Hypothalamus (tissue), 51 donors: ENCODE results near the gene NIPAL3.
A peak's percentile ranks its signal among the peaks of the same experiment; 100 is the strongest.
"Not testable (repeated sequence)": the region's sequence is repeated elsewhere in the genome, so short reads cannot be mapped to it uniquely, and the experiment has no call there.

Experiments used
- DNase-seq, 51 donors: peaks; one replicate each; lab custom pipeline; 2025; lab: John Stamatoyannopoulos, UW

NIPAL3 gene

DNA sequence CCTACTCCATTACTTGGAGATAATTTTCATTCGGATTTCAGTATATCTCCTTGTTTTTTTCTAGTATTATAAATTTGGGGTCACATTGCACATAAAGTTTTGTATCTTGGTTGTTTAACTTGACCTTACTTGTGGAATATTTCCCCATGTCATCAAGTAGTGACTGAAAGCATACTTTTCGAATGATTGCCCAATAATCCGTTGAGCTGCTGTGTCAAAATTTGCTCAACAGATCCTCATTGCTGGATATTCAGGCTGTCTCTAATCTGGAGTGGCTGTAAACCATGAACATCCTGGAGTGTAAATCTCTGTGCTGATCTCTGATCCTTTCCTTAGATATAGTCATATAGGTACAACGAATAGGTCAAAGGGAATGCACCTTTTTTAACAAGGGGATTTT is 4.9 kb downstream of the NIPAL3 start:
- no peak for DNase-seq

DNA sequence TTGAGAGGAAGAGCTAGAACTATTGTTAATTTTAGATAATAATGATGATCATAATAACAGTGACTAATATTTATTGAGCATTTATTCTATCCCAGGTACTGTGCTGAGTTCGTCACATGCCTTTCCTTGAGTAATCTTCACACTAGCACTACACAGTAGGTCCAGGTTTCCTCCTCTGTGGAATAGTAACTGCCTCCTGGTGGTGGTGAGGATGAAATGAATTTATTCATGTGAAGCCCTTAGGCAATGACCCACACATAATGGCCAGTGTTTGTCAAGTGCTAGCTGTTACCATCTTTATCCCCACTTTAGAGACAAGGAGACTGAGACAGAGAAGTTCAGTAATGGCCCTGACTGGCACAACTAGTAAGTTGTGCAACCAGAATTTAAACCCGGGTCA is 5.9 kb downstream of the NIPAL3 start:
- no peak for DNase-seq

DNA sequence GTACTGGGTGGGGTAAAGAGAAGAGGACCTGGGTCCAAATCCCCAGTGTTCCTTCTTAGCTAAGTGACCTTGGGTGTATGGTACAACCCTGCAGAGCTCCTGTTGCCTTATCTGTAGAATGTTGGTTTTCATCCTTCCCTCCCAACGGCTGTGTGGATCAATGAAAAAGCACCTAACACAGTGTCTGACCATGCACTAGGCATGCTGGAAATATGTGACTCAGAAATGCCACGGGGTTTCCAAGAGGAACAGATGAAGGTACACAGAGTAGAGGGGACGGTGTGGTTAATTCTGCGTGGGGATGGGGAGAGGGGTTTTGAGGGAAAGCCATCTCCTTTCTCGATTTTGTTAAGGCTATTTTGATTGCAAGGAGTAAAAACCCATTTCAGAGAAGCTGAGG is 8.6 kb downstream of the NIPAL3 start:
- no peak for DNase-seq

DNA sequence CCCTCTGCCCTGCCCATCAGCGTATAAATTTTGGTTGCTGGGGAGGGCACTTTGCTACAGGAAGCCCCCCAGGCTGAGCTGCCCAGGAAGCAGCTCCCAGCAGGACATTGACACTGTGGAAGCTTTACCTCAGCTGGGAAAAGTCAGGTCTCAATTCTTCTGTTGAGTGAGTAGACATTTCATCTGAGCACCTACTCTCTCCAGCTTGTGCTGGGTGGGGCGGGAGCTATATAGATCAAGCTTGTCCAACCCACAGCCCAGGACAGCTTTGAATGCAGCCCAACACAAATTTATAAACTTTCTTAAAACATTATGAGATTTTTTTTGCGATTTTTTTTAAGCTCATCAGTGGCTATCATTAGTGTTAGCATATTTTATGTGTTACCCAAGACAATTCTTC is 9.4 kb downstream of the NIPAL3 start:
- DNase-seq, result no peak

DNA sequence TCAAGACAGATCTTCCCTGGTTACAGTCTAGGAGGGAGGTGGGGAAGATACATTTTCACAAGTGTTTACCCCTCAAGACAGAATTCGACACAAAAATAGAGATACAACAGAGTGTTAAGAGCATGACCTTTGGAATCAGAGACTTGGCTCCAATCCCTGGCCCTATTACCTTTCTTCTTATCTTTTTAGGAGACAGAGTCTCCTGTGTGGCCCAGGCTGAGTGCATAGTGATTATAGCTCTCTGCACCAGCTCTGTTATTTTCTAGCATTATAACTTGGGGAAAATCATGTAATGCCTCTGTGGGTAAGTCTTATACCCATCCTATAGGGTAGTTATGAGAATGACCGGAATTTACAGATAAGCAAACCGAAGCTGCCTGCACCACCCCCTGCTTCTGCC is 9.8 kb downstream of the NIPAL3 start:
- no peak for DNase-seq

DNA sequence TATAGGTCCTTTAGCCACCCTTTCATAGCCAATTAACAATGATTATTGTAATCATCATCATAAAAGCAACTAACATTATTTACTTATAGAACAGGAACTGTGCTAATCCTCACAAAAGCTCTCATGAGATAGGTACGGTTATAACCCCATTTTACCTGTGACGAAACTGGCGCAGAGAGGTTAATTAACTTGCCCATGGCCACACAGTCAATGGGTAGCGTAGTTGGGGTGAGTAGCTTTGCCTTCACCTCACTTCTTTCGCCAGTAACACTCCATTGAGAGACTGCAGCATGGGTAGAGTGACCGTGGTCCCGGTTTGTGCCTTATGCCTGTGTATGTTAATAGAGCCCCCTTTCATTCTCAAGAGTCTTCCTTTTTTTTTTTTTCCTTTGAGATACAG is 10.3 kb downstream of the NIPAL3 start:
- no peak for DNase-seq

DNA sequence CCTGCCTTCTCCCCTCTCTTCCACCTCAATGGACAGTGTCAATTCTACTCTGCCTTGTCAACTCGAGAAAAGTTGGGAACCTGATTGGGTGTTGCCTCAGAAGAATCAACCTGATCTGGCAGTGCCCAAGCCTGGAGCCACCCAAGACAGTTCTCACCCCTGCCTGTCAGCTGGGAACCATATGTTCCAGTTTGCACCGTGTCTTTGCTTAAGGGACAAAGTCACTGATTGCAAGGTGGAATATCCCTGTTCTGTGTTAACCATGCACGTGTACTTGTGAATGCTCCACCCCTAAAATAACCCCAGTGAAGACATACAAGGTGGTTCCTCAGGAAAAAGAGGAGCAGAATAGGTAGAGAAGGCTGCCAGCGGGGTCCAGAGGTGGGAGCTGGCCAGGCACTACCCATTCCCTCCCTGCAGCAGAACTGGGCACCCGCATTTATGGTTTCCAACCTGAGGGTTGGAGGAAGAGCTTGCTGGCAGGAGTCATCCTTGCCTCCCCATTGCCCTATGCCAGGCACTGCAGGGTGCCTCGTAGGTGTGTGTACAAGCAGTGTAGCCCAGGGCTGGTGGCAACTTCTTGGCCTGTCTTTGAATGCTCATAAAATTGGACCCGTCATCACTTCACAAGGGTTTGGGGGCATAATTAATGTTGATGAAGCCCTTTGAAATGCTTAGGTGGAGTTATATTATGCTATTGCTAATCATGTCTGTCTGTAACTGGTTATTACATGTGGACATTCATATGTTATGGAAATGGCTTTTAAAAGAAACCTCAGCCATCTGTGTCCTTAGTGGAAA is 11.3 kb downstream of the NIPAL3 start:
- DNase-seq, result no peak

DNA sequence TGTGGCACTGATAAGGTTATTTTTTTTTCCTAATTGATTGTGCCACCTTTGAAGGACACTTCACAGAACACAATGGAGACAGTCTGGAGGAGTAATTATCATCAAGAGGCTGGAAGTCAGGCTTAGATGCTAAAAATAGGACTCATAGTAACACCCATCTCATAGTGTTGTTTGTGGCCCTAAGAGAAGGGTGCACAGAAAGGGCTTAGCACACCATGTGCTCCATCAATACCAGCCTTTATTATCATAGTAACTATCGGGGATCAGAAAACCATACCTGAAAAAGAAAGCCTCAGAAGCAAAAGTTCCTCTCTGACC is 11.9 kb downstream of the NIPAL3 start:
- no peak for DNase-seq

DNA sequence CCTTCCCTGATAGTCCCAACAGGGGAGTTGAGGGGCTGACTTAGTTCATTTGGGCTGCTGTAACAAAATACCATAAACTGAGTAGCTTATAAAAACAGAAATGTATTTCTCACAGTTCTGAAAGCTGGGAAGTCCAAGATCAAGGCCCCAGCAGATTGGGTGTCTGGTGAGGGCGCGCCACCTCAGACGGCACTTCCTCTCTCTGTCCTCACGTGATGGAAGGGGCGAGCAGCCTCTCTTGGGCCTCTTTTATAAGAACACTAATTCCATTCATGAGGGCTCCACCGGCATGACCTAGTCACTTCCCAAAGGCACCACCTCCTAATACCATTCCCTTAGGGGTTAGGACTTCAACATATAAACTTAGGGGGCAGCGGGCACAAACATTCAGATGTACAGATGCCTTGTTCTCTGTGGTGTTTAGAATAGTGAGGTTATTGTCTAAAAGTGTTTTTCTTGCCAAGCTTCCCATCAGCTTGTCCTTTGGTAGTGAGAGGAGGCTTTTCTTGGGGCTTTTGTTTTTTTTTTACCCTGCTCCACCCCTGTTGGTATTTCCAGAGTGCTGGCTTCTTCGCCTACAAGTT is 20.3 kb downstream of the NIPAL3 start:
- peak in 6 of 51 donors; percentile 9 to 77 (median 34) for DNase-seq

DNA sequence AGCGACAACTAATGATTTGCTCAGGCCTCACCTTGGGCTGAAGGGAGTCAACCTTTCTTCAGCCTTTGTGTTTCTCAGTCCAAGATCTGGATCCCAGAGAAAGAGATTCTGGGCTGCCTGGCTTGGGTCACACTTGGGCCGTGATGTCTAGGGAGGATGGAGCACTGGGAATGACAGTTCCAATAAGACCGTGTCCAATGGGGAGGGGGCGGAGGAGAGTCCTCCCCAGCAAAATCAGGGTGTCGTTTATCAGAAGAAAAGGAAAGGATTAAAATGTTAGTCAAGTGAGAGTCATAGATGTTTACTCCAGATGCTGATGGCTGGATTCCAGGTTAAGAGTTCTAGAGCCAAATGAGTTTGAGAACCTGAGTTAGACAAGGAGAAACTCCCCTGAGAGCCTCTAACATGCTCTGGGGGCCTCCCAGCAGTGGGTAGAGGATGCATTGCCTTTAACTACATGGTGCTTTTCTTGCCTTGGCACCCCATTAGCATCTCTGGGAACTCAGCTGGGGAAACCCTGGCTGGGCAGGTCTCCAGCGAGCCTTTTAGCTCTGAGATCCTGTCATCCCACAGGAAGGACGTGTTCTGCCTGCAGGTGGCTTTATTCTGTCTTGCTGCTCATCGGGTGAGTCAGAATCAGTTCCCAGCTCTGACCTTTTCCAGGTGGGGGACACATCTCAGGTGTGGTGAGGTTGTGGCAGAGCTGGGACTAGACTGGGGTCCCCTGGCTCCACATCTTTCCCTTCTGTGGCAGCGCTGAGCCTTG is 22.2 kb downstream of the NIPAL3 start:
- peak in 1 of 51 donors; percentile 48 for DNase-seq

DNA sequence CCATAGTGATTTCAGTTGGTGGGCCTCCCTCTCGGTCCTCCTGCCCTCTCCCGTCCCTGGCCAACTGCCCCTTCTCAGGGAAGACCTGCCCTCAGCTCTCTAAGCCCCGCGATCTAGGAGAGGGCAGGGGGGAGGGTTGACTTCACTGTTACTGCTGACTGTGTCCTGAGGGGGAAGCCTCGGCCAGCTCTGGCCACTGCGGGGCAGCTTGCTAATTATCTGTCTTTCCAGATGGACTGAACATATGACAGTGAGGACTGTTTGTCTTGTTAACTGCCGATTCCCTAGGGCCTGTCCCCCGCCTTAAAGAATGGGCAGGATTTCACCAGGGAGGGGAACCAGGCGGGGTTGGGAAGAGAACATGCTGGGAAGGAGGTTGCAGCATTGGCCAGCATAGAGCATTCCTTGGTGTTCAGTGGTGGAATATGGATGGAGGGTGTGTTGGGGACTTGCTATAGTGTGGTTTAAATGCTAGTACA is 22.9 kb downstream of the NIPAL3 start:
- DNase-seq, result peak in 21 of 51 donors; percentile 6 to 55 (median 25)

DNA sequence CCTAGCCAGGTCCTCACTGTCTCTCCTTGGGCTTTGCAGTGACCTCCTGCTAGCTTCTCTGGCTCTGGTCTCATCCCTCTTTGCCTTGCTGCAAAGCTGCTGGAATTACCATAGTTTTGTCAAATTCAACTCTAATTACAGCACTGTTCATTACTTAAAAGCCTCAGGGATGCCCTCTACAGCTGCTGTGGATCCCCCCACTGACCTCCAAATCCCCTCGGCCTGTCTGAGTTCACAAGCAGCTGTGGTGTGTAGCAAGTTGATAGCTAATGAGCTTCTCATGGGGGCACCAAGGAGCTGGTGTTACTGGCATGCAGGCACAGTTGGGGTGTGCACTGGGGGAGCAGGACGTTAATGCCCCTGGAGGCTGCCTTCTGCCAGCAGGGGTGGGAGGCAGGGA is 24.8 kb downstream of the NIPAL3 start:
- DNase-seq, result no peak

DNA sequence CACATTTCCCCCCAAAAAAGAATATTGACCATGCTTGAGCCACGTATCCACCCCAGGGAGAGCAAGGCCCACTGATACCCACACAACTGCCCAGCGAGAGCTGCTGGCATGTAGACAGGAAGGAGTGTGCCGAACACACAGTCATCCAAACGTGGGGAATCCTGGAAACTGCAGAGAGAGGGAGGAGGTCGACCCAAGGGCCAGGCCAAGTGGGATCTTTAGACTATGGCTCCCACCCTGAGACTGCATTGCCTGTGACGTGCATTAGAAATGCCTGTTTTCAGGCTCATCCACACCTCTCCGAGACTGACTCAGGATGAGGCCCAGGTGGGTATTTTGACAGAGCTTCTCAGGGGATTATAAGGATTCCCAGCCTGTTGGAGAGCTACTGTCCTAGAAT is 25.9 kb downstream of the NIPAL3 start:
- no peak for DNase-seq

DNA sequence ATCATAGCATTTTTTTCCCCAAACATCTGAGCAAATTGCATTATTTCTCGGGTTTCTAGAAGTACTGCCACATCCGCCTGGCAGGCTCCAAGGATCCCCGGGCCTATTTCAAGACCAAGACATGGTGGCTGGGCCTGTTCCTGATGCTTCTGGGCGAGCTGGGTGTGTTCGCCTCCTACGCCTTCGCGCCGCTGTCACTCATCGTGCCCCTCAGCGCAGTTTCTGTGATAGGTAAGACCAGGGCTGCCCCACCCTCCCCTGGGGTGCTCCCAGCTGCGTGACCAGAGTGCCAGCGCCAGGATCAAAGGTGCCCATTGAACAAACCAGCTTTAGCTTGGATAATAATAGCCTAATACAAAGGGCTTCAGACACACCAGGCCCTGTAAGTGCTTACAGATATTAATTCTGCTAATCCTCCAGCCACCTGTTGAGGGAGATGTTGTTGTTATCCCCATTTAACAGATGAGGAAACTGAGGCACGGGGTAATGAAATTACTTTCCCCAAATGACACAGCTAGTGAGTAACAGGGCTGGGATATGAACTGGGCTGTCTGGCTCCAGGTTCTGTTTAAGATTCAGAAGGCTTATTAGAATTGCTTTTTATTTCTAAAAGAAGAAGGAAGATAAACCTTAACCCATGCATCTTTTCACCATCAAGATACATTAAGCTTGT is 26.5 kb downstream of the NIPAL3 start:
- no peak for DNase-seq

DNA sequence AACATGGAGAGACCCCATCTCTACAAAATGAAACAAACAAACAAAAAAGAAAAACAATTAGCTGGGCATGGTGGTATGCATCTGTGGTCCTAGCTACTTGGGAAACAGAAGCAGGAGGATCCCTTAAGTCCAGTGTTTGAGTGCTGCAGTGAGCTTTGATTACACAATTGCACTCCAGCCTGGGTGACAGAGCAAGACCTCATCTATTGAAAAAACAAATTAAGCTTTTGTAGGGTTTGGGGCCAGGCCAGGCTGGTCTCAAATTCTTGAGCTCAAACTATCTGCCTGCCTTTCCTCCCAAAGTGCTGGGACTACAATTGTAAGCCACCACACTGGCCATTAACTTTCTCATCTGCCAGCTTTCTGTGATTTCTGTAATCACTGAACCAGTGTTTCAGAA is 27.2 kb downstream of the NIPAL3 start:
- DNase-seq, result peak in 1 of 51 donors; percentile 59

DNA sequence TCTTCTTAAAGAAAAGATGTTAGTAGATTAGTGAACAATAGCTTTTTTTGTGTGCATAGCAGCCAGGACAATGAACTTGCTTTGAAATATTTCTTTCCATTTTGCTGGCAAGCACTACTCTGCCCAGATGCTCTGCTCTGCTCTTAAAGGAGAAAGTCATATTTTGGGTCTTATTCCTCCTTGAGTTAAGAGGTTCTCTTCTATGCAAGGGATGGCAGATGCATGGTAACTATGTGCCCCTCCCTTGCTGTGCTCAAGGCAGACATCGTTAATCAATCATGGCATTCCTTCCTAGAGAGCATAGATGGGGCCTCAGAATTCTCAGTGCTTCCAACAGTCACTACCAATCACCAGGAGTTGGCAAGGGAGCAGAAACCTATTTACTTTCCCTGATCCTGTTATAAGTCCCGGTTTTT is 27.6 kb downstream of the NIPAL3 start:
- DNase-seq, result peak in 4 of 51 donors; percentile 10 to 59 (median 21)

DNA sequence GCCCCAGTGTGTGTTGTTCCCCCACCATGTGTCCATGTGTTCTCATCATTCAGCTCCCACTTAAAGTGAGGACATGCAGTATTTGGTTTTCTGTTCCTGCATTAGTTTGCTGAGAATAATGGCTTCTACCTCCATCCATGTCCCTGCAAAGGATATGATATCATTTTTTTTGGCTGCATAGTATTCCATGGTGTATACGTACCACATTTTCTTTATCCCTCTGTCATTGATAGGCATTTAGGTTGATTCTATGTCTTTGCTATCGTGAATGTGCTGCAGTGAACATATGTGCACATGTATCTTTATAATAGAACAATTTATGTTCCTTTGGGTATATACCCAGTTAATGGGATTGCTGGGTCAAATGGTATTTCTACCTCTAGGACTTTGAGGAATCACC is 30.8 kb downstream of the NIPAL3 start:
- not testable (repeated sequence) for DNase-seq

DNA sequence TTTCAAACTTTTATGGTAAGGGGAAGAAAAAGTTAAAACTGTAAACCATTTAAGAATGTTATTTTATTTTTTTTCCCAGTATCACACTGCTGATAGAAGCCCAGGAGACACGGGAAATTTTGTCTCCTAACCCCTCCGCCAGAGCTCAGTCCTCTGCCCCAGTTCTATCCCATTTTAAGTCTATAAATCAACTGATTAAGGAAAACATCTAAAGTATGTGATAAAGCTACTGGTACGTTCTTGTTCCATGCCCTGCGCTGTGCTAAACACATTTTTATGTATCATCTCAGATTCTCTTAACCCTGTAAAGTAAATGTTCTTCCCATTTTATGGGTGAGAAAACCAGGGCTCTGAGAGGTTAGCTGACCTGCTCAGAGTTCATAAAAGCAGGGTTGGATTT is 34.7 kb downstream of the NIPAL3 start:
- DNase-seq, result no peak

DNA sequence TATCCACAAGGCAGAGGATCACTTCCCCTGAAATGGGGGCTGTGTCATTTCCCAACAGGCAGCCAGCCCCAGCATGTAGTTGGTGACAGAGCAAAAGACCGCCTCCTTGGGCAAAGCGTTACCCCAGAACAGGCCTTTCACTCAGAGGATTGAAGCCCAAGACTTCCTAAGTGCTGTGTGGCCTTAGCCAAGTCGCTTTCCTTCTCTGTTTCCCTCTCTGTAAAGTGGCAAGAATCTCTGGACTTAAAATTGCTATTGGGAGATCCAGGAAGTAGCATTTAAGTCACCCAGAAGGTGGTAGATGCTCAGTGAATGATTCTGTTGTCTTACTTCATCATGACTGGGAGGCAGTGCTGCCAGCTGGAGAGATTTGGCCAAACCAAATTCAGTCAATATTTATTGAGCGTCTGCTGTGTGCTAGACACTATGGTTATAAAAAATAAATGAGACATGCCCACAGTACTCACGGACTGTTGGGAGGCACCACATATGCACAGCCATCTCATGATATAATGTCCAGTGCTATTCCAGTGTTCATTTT is 35.3 kb downstream of the NIPAL3 start:
- no peak for DNase-seq

DNA sequence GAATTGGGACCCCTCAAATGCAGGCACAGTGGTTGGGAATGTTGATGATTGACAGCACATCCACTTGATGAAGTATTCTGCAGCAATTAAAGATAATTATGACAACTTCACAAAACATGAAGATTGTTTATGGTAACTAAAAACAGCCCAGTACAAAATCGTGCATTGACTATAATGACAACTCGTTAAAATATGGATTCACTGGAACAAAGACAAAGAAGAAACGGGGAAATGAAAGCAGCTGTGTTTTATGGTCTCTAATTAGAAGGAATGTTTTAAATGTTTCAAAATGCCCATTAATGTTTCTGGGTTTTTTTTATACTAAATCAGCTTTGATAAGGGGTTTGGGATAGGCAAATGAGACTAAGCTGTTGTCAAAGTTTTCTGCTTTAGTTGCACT is 36.1 kb downstream of the NIPAL3 start:
- DNase-seq, result no peak

DNA sequence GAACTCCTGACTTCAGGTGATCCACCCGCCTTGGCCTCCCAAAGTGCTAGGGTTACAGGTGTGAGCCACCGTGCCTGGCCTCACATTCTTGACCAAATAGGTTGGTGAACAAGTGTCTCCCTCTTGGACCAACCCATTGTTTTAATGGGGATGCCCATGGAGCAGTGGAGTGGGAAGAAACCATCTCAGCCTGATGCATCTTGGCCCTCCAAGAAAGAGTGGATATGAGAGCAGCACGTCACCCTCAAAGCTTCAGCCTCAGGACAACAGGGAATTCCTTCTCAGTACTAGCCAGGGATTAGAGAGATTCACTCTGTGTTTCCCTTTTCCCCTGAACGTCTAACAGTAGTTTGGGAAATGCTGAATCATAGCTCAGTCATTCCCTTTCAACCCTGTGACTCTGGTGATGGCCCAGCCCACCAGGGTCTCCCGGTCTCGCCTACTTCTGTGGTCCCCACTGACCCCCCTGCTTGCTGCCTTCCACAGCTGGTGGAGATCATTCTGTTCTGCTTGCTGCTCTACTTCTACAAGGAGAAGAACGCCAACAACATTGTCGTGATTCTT is 37.4 kb downstream of the NIPAL3 start:
- DNase-seq, result no peak
